Testis (tissue), 2 donors: Measurements from ENCODE around the gene C6orf47.

Experiments
- CTCF ChIP-seq, 3 experiments: fragments of 450-650 bp in 2 of 3; fragments of 200-600 bp in 1 of 3; sonication (generic) in 1 of 3; IDR thresholded peaks; one replicate each; pipeline ENCODE4 v1.5.1; 2016 to 2019; ENCODE audit warnings: antibody characterized with exemption in 3 of 3, mild to moderate bottlenecking in 2 of 3, moderate library complexity in 1 of 3
- POLR2A ChIP-seq: fragments of 450-650 bp; IDR thresholded peaks from one replicate; pipeline ENCODE4 v1.6.1; 2017; ENCODE audit warnings: antibody characterized with exemption, mild to moderate bottlenecking, moderate library complexity

- TF ChIP-seq CTCF (IDR thresholded peaks at IDR 0.05) = no peak
- TF ChIP-seq POLR2A = no peak
These were observed 15.8 kb upstream of the C6orf47 start for GRCh38 chr6:31676322-31676903.
